Activated CD4-positive, alpha-beta T cell treated with anti-CD3 and anti-CD28 coated beads, Interleukin-2, amount 50 U/mL, for 4 hours (primary cell): ENCODE data around the gene NLGN1.

ENCODE experiments used
- DNase-seq, 2 experiments: peaks; one replicate each; pipeline ENCODE4 v3.0.0-alpha.2; 2020

Gene NLGN1

GRCh38 chr3:174321548-174321947 is 924.0 kb downstream of the NLGN1 start:
- no peak for DNase-seq

- no peak for DNase-seq
These were observed 925.2 kb downstream of the NLGN1 start for GRCh38 chr3:174322789-174323188.

DNA sequence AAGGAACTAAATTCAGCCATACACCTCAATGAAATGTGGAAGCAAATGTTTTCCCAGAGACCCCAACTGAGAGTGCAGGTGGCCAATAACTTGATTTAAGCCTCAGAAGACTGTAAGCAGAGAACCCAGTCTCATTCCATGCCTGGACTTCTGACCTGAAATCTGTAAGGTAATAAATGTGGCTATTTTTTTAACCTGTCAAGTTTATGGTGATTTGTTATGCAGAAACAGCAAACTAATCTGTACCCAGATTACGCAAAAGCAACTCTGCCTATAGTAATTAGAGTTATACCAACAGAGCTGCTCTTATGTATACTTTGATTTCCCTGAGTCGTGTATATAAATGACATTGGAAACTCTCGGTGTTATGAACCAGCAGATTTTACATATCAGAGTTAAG is 927.6 kb downstream of the NLGN1 start:
- no peak for DNase-seq

DNA sequence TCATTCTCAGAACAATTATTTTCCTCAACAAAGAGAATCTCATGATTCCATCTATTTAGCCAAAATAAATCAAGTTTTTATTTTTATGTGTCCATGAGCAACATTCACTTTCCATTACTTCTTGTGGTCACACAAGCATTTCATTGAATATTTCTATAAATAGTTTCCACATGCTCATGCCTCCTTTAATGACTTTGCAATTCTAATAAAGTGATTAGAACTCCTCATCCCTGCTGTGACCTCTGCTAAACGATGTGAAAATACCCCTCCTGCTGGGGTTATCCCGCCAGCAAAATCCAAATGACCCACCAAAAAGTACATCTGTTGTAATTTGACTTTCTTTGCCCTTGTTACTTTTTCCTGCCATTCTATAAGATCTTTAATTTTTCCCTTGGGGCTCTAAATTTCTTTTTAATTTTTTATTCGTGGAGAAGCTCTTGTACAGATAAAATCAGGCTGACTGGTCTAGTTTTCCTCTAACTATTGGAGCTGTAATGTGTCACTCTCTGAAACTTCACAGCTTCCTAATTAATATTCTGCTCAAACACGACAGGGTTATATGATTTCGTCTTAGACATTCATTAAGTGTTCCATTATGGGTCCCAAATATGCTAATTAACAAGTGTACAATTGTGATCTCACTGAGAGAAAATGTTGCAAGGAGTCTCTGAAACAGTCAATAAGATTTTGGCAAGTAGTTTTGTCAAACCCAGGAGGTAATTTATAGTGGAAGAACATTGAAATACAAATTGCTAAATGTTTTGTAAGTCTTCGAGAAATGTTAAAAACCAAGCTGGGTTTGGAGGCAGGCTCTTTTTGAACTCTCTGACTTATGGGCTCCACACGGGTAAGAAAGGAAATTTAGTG is 928.5 kb downstream of the NLGN1 start:
- DNase-seq: no peak

GRCh38 chr3:174329321-174329720 is 931.8 kb downstream of the NLGN1 start:
- no peak for DNase-seq

DNA sequence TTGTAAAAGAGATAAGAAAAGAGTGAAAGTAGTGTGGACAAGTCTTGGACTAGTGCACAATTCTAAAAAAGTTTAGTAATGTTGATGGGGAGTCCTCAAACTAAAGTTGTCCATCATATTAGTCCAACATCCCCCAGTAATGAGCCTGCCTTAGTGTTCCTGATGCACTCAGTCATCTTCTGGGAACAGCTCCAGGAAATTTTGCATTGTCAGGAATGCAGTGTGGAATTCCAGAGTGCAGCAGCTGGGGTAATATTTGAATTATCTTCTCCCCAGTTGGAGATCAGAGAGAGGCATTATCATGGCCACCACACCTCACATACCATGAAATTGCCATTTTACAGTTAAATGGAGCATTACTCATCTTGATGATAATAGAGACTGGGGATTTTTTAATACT is 932.8 kb downstream of the NLGN1 start:
- DNase-seq: no peak

DNA sequence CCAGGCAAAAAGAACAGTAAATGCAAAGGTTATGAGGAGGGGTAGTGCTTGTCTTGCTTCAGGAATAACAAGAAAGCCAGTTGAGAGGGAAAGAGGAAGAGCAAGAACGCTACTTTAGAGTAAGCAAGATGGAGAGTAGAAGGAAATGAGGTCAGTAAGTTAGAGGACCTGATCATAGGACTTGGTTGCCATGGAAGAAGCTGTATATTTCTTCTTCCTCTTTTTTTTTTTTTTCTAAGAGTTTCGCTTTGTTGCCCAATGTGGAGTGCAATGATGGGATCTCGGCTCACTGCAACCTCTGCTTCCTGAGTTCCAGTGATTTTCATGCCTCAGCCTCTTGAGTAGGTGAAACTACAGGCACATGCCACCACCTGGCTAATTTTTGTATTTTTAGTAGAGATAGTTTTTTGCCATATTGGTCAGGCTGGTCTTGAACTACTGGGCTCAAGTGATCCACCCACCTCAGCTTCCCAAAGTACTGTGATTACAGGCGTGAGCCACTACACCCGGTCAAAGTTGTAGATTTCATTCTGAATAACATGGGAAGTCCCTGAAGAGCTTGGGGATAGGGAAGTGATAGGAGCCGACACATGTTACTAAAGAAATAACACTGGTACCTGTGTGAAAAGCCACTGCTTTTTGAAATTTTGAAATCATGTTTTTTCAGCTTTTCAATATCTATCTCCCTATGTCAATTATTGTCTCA is 933.7 kb downstream of the NLGN1 start:
- DNase-seq: no peak

DNA sequence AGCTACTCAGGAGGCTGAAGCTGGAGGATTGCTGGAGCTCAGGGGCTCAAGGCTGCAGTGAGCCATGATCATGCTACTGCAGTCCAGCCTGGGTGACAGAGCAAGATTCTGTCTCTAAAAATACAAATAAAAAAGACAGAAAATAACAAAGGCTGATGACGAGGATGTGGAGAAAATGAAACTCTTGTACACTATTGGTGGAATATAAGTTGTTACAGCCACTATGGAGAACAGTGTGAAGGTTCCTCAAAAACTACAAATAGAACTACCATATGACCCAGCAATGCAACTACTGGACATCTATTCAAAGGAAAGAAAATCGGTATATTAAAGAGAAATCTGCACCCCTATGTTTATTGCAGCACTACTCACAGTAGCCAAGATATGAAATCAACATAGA is 934.8 kb downstream of the NLGN1 start:
- no peak for DNase-seq

DNA sequence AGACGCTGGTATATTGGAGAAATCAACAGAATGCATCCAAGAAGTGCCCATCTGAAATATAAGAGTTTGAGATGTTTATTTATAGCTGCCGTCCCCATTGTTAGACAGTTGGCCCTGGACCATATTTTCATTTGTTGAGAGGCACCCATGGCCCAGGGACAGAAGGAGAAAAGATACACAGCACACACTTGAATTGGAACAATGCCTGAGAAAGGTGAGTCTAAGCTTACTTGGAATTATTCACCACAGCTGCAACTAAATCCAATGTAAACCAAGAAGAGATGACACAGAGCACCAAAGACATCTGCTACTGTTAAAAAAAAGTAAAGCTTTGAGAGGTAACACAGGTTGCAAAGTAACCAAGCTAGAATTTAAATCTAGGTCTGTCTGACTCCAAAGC is 936.1 kb downstream of the NLGN1 start:
- DNase-seq: no peak

GRCh38 chr3:174334111-174334510 is 936.6 kb downstream of the NLGN1 start:
- DNase-seq: no peak

- no peak for DNase-seq
These were observed 937.8 kb downstream of the NLGN1 start for GRCh38 chr3:174335324-174335723.

- no peak for DNase-seq
These were observed 938.4 kb downstream of the NLGN1 start for GRCh38 chr3:174335910-174336309.
